GM12878 (cell line): ENCODE measurements around the gene UST. TPM values are rescaled to one million over a fixed set of nuclear protein-coding genes. Genes with fewer than 3 reads are reported as not detected.

Experiments
- CREB1 ChIP-seq: IDR thresholded peaks from 2 replicates; pipeline ENCODE4 v1.6.1; 2012; ENCODE audit warnings: low read depth, mild to moderate bottlenecking, inconsistent platforms
- ESRRA ChIP-seq: IDR thresholded peaks from 2 replicates; pipeline ENCODE4 v1.6.1; 2012; ENCODE audit warnings: mild to moderate bottlenecking, low read length, improper control_type of control experiment
- IKZF2 ChIP-seq, 2 experiments: fragments of 450-650 bp; IDR thresholded peaks; 2 replicates each; pipeline ENCODE4 v1.6.1; 2017; ENCODE audit warnings: mild to moderate bottlenecking in 2 of 2, moderate library complexity in 2 of 2
- JUNB ChIP-seq: IDR thresholded peaks from 2 replicates; pipeline ENCODE4 v1.6.1; 2016; ENCODE audit warnings: antibody characterized with exemption, mild to moderate bottlenecking
- KAT2A ChIP-seq: conservative IDR thresholded peaks from 2 replicates; pipeline ENCODE4 v1.6.1; 2011; ENCODE audit warnings: low read depth, low read length; ENCODE audit not compliant: control insufficient read depth
- KDM1A ChIP-seq: fragments of 200-600 bp; sonication (generic); IDR thresholded peaks from 2 replicates; pipeline ENCODE4 v1.6.1; 2016; ENCODE audit warnings: borderline replicate concordance
- LARP7 ChIP-seq: fragments of 450-650 bp; IDR thresholded peaks from 2 replicates; pipeline ENCODE4 v1.6.1; 2017; ENCODE audit warnings: mild to moderate bottlenecking
- MEF2B ChIP-seq: fragments of 450-650 bp; IDR thresholded peaks from 2 replicates; pipeline ENCODE4 v1.6.1; 2018; ENCODE audit warnings: mild to moderate bottlenecking, moderate library complexity; ENCODE audit not compliant: partially characterized antibody, poor library complexity, severe bottlenecking
- POLR2AphosphoS5 ChIP-seq: IDR thresholded peaks from 2 replicates; pipeline ENCODE4 v1.6.1; 2011; ENCODE audit warnings: mild to moderate bottlenecking, low read length, inconsistent platforms
- RAD51 ChIP-seq: fragments of 450-650 bp; IDR thresholded peaks from 2 replicates; pipeline ENCODE4 v1.6.1; 2016; ENCODE audit warnings: moderate library complexity, mild to moderate bottlenecking, inconsistent platforms
- RBBP5 ChIP-seq: fragments of 200-600 bp; sonication (generic); conservative IDR thresholded peaks from 2 replicates; pipeline ENCODE4 v1.6.1; 2016
- RFX5 ChIP-seq: IDR thresholded peaks from 2 replicates; pipeline ENCODE4 v1.6.1; 2011; ENCODE audit warnings: low read depth, low read length, improper control_type of control experiment
- RUNX3 ChIP-seq: IDR thresholded peaks from 2 replicates; pipeline ENCODE4 v1.6.1; 2012; ENCODE audit warnings: low read length, inconsistent platforms
- polyA plus RNA-seq, 11 experiments: library from polyadenylated mRNA; depleted of rRNA in 4 of 11; unstranded in 6 of 11; stranded (reverse) in 5 of 11; fragments of >200 nt; fragmentation: Nextera tagmentation in 4 of 11; fragmentation: Illumina TruSeq in 1 of 11; extraction: Ambion mirVana in 4 of 11; extraction: Trizol in 1 of 11; gene quantifications; 1 replicate in 1 of 11; 2 replicates in 10 of 11; pipeline versions ENCODE4 v1.2.1 to v1.2.3, GENCODE V29; 2011 to 2016; ENCODE audit warnings: inconsistent platforms in 2 of 11, missing spikeins in 2 of 11, low read depth in 1 of 11
- total RNA-seq, 4 experiments: library from RNA; depleted of rRNA in 3 of 4; stranded (reverse); fragments of >200 nt in 3 of 4; fragmentation: Illumina TruSeq in 1 of 4; extraction: Trizol in 1 of 4; gene quantifications; 2 replicates each; pipeline versions ENCODE4 v1.2.1 to v1.2.3, GENCODE V29; 2013 to 2021
- TF ChIP-seq, protein P1 (sequence below): IDR thresholded peaks from 2 replicates; pipeline ENCODE4 v1.6.1; 2011; ENCODE audit warnings: borderline replicate concordance, low read depth, mild to moderate bottlenecking, moderate library complexity, low read length; ENCODE audit not compliant: insufficient read depth, poor library complexity, severe bottlenecking
- TF ChIP-seq, protein P2 (sequence below): fragments of 450-650 bp; IDR thresholded peaks from 2 replicates; pipeline ENCODE4 v1.6.1; 2016; ENCODE audit warnings: mild to moderate bottlenecking
- TF ChIP-seq, protein P3 (sequence below): fragments of 450-650 bp; IDR thresholded peaks from 2 replicates; pipeline ENCODE4 v1.6.1; 2017; ENCODE audit warnings: mild to moderate bottlenecking, moderate library complexity
- TF ChIP-seq, protein P4 (sequence below): IDR thresholded peaks from 2 replicates; pipeline ENCODE4 v1.6.1; 2011; ENCODE audit warnings: mild to moderate bottlenecking, low read depth, low read length, moderate library complexity; ENCODE audit not compliant: insufficient replicate concordance
- TF ChIP-seq, protein P5 (sequence below): IDR thresholded peaks from 2 replicates; pipeline ENCODE4 v1.6.1; 2012; ENCODE audit warnings: low read depth, low read length, improper control_type of control experiment
- TF ChIP-seq, protein P6 (sequence below): fragments of 450-650 bp; IDR thresholded peaks from 2 replicates; pipeline ENCODE4 v1.6.1; 2016; ENCODE audit warnings: mild to moderate bottlenecking
- TF ChIP-seq, protein P7 (sequence below): fragments of 150-350 bp; IDR thresholded peaks from 2 replicates; pipeline ENCODE4 v1.6.1; 2014; ENCODE audit warnings: mild to moderate bottlenecking, low read depth, low read length

The UST gene
- total and polyA plus RNA-seq, 10 of the 15 experiments (the other 5 are each of a cell fraction or from before 2014, with no cell fraction given): 0.74 to 43.3 (median 2.2) TPM

DNA sequence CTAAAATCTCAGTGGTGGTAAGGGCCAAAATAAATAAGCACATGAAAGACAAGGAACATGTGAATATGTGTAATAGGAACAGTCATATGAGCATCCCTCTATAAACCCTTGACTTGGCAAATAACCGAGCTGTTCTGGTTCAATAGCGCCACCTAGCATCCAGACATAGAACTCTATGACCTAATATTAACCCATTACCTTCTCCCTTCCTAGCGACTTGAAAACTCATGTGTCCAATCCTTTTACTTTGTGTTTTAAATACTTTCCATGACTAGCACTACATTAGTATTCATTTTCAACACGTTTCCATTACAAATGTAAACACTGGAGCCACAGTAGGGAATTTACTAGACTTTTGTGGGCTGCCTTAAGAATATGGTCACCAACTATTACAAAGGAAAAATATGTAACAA lies 279.7 kb downstream of the UST start (continued):
- TF ChIP-seq, protein P1, sequence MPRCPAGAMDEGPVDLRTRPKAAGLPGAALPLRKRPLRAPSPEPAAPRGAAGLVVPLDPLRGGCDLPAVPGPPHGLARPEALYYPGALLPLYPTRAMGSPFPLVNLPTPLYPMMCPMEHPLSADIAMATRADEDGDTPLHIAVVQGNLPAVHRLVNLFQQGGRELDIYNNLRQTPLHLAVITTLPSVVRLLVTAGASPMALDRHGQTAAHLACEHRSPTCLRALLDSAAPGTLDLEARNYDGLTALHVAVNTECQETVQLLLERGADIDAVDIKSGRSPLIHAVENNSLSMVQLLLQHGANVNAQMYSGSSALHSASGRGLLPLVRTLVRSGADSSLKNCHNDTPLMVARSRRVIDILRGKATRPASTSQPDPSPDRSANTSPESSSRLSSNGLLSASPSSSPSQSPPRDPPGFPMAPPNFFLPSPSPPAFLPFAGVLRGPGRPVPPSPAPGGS: no peak
- TF ChIP-seq, protein P2, sequence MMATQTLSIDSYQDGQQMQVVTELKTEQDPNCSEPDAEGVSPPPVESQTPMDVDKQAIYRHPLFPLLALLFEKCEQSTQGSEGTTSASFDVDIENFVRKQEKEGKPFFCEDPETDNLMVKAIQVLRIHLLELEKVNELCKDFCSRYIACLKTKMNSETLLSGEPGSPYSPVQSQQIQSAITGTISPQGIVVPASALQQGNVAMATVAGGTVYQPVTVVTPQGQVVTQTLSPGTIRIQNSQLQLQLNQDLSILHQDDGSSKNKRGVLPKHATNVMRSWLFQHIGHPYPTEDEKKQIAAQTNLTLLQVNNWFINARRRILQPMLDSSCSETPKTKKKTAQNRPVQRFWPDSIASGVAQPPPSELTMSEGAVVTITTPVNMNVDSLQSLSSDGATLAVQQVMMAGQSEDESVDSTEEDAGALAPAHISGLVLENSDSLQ: no peak
- TF ChIP-seq MEF2B (no peak), LARP7 (no peak), CREB1 (no peak), IKZF2 (IDR thresholded peaks at IDR 0.05) (no peak), JUNB (no peak), RFX5 (no peak), RBBP5 (no peak), KDM1A (no peak), KAT2A (no peak), POLR2AphosphoS5 (no peak), RAD51 (no peak), ESRRA (no peak), RUNX3 (no peak)
- TF ChIP-seq, protein P3, sequence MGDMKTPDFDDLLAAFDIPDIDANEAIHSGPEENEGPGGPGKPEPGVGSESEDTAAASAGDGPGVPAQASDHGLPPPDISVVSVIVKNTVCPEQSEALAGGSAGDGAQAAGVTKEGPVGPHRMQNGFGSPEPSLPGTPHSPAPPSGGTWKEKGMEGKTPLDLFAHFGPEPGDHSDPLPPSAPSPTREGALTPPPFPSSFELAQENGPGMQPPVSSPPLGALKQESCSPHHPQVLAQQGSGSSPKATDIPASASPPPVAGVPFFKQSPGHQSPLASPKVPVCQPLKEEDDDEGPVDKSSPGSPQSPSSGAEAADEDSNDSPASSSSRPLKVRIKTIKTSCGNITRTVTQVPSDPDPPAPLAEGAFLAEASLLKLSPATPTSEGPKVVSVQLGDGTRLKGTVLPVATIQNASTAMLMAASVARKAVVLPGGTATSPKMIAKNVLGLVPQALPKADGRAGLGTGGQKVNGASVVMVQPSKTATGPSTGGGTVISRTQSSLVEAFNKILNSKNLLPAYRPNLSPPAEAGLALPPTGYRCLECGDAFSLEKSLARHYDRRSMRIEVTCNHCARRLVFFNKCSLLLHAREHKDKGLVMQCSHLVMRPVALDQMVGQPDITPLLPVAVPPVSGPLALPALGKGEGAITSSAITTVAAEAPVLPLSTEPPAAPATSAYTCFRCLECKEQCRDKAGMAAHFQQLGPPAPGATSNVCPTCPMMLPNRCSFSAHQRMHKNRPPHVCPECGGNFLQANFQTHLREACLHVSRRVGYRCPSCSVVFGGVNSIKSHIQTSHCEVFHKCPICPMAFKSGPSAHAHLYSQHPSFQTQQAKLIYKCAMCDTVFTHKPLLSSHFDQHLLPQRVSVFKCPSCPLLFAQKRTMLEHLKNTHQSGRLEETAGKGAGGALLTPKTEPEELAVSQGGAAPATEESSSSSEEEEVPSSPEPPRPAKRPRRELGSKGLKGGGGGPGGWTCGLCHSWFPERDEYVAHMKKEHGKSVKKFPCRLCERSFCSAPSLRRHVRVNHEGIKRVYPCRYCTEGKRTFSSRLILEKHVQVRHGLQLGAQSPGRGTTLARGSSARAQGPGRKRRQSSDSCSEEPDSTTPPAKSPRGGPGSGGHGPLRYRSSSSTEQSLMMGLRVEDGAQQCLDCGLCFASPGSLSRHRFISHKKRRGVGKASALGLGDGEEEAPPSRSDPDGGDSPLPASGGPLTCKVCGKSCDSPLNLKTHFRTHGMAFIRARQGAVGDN: no peak
- TF ChIP-seq, protein P4, sequence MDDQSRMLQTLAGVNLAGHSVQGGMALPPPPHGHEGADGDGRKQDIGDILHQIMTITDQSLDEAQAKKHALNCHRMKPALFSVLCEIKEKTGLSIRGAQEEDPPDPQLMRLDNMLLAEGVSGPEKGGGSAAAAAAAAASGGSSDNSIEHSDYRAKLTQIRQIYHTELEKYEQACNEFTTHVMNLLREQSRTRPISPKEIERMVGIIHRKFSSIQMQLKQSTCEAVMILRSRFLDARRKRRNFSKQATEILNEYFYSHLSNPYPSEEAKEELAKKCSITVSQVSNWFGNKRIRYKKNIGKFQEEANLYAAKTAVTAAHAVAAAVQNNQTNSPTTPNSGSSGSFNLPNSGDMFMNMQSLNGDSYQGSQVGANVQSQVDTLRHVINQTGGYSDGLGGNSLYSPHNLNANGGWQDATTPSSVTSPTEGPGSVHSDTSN: no peak
- TF ChIP-seq, protein P5, sequence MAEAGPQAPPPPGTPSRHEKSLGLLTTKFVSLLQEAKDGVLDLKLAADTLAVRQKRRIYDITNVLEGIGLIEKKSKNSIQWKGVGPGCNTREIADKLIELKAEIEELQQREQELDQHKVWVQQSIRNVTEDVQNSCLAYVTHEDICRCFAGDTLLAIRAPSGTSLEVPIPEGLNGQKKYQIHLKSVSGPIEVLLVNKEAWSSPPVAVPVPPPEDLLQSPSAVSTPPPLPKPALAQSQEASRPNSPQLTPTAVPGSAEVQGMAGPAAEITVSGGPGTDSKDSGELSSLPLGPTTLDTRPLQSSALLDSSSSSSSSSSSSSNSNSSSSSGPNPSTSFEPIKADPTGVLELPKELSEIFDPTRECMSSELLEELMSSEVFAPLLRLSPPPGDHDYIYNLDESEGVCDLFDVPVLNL: no peak
- TF ChIP-seq, protein P6, sequence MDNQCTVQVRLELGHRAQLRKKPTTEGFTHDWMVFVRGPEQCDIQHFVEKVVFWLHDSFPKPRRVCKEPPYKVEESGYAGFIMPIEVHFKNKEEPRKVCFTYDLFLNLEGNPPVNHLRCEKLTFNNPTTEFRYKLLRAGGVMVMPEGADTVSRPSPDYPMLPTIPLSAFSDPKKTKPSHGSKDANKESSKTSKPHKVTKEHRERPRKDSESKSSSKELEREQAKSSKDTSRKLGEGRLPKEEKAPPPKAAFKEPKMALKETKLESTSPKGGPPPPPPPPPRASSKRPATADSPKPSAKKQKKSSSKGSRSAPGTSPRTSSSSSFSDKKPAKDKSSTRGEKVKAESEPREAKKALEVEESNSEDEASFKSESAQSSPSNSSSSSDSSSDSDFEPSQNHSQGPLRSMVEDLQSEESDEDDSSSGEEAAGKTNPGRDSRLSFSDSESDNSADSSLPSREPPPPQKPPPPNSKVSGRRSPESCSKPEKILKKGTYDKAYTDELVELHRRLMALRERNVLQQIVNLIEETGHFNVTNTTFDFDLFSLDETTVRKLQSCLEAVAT: no peak
- TF ChIP-seq, protein P7, sequence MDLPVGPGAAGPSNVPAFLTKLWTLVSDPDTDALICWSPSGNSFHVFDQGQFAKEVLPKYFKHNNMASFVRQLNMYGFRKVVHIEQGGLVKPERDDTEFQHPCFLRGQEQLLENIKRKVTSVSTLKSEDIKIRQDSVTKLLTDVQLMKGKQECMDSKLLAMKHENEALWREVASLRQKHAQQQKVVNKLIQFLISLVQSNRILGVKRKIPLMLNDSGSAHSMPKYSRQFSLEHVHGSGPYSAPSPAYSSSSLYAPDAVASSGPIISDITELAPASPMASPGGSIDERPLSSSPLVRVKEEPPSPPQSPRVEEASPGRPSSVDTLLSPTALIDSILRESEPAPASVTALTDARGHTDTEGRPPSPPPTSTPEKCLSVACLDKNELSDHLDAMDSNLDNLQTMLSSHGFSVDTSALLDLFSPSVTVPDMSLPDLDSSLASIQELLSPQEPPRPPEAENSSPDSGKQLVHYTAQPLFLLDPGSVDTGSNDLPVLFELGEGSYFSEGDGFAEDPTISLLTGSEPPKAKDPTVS: no peak
